ENCODE results near the gene TP63.

Gene TP63

DNA sequence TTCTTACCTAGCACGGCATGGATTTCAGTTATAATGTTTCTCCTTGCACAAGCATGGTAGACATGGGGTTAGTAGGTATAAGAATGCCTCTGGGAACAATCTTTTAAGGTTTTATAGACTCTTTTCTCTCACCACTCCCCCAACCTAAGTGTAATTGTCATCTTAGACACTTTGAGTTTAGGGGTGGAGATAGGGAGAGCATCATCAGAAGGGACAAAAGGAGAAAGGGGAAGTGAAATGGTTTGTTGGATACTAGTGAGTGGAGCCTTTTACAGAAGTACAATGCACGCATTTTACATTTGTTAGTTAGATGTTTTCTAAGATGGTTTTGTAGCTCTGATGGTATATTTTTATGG is 189.2 kb downstream of the TP63 start:
- DNase-seq (ENCODE audit: low read depth) = no peak

DNA sequence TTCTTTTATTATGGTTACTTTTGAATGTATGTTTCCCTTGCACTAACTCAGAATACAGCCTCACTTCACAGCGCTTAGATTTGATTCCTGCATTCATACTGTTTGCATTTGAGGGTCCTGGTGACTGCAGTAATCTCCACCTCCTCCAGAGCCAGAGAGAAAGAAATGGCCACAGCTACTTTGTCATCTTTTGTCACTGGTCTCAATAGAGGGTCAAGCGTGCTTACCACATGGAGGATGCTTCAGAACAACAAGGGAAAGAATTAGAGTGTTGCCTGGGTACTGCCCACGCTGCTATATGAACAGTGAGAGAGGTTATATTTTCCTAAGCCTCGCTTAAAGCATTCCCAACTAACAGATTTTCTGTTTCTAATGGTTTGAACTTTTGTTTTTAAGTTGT is 190.1 kb downstream of the TP63 start:
- no peak for DNase-seq (ENCODE audit: low read depth)

DNA sequence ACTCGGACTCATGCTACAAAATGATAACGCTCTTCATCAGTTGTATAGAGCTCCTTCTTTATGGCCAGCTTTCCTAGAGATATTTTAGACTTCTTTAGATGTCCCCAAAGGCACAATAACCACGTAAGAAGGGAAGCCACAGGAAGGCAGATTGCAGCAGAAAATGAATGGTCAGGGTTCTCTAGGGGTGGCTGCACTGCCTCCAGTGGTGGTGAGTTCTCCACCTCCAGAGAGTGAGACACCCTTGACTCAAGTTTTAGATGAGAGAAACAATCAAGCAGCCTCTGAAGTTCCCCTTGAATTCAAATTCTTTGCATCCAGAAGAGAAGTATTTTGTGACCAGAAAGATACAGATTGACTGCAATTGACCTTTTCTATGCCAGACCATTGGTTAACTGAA is 191.5 kb downstream of the TP63 start:
- DNase-seq (ENCODE audit: low read depth) = no peak

DNA sequence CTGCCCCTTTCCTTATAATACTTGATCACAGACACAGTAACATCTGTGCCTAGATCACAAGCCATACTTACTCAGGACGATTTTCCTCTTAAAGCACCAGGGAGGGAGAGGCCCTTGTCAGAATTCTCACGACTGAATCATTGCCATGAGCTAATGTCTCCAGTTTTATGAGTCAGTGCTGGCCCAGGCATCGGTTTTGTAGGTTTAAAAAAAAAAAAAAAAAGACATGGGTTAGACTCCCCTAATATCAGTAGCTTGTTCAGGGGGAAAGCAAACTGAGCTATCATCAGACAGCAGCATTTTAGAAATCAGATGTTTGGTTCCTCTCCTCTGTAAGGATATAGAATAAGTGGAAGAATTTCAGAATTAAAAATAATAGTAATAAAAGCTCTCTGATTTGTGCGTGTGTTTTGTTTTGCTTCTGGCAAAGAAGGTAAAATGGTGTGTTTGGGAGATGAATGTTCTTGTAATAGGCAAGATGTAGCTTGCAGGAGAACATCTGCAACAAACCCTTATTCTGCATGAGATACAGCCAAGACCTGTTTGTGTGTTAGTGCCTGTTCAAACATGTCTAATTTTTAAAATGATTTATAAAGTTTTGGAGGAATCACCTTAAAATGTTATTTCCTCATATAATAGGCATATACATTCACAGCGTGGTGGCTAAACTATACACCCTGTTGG is 193.6 kb downstream of the TP63 start:
- no peak for DNase-seq (ENCODE audit: low read depth)

DNA sequence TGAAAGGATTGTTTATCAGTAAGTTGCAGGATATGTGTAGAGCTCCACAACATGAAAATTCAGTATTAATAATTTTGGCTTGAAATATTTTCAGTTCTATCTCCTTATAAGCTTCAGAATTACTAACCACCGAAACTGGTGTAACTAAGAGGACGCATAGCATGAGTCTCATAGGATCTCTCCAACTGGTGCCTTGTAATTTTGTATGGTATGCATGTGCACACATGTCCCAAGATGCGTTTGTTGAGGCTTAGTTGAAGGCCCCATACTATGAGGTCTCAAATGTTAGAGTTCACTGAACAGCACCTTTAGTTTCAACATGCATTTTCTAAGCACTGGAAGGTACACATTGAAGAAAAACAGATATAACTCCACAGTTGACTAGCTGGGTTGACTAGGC is 195.4 kb downstream of the TP63 start:
- DNase-seq (ENCODE audit: low read depth) = no peak

DNA sequence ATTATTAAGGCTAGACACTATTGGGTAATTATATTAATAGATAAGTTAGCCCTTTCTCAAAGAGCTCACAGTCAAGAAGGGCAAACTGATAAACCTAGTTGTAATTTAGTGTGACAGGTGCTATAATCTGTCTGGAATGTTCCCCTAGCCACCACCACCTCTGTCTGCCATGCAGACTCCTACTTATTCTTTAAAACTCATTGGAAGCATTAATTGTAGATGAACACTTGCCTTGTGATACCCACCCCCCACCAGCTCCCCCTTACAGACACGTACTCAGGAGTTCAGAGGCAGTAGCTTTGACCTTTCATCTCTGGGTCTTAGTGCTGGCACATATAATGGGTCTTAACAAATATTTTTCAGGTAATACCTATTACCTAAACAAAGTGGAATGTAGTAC is 195.9 kb downstream of the TP63 start:
- no peak for DNase-seq (ENCODE audit: low read depth)

DNA sequence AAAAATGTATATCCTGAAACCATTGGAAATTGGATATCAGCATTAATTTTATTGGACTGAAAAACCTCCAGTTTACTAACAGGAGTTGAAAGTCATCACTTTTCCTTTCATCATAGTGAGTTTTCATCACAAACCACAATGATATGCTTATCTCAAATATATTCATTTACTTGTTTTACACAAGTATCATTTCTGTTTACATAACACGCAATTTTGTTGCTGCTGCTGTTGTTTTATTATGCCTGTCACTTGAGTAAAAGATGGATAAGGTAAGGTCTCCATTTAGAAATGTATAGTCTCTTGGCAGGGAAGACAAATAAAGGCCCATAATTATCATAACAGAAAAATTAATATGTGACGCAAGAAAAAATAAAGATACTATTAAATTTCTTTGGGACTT is 199.2 kb downstream of the TP63 start:
- no peak for DNase-seq (ENCODE audit: low read depth)

DNA sequence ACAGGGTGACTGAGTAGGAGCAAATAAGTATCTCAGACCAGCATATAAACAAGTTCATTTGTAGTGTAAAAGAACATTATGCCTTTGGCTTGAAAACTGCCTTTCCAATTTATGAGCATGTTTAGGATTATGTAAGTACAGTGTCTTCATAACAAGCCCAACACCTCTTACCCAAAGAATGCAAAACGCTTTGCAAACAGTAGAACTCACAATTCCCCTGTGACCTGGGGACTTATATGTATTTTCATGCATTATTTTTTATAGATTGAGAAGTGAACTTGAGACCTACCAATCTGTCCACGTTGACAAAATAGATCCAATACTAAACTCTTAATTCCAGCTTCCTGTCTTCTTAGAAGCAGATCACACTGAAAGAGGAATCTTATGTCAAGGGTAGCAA is 202.1 kb downstream of the TP63 start:
- DNase-seq (ENCODE audit: low read depth) = no peak

DNA sequence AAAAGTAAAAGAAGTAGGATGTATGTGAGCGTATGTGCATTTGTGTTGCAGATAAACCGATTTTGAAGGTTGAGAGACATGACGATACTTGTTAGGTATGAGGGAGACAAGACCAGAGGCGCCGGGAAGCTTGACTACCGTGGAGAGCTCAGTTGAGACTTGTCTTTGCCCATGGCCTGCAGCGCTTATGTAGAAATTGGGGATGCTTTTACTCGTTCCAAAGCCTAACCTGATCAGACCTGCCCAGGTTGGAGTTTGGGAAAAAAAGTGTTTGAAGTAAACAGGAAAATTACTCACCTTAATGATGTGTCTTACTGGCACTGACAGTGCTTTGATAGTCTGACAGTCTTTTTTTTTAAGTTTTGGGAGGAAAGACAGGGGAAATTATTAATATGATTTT is 202.8 kb downstream of the TP63 start:
- DNase-seq (ENCODE audit: low read depth) = no peak

DNA sequence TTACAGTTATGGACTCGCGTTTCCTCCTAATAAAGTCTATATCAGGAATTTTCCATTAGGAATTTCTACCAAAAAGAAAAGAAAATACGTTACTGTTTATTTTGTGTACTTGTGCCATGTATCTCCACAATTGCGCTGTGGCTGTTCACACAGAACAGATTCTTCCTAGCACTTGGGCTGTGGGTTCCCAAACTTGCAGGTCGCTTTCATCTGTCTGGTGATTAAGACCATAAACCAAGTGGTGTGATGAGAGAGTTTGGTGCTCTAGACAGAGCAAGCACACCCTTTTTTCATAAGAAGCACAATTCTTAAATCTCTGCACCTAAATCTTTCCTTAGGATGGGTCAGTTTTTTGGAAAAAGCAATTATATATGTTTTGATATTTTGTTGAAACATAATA is 203.3 kb downstream of the TP63 start:
- no peak for DNase-seq (ENCODE audit: low read depth)

DNA sequence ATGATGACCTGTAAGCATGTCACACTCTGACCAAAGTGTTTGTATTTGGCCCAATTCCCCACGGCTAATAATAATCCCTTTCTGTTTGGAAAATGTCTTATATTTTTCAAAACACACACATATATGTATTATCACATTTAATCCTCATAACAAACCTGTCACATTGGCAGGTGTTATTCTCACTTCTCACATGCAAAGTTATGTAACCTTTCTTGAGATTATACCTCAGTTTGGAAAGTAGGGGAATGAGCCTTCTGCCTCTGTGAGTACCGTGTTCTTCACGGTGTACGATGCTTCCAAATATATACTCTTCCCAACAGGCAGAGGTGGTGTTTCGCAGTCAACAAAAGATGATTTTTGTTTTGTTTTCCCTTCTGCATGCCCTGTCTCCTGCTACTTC is 205.6 kb downstream of the TP63 start:
- DNase-seq (ENCODE audit: low read depth) = no peak

DNA sequence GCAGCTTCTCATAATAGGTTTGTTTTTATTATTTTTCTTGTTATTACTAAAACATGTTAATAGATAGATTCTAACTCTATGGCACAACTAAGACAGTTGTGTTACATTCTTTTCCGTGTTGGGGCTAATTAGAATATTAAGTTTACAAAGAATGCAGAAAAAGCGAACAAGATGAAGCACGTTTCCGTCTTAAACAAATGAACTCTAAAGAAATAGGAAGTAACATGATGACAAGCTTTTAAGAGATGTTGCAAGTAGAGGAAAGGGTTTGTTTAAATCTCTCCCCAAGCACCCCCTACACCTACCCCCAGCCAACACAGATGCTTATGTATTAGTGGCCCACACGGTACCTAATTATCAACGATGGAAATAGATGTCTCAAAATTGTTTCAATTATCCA is 207.1 kb downstream of the TP63 start:
- DNase-seq (ENCODE audit: low read depth) = no peak

DNA sequence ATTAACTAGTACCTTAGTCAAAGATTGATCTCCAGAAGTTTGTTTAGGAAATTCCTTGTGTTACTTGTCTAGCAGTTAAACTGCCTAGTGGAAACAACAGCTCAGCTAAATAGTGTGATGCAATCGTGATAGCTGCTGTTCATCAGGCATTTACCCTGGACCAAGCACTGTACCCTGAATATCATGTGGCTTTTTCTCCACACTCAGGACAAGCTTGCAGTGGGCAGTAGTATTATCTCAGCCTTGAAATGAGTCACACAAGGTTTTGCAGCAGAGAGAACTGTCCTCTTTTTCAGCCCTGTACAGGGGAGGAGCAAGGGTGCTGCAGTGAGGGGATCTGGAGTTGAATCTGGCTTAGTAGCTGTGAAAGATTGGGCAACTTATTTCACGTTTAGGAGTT is 208.4 kb downstream of the TP63 start:
- DNase-seq (ENCODE audit: low read depth) = no peak

DNA sequence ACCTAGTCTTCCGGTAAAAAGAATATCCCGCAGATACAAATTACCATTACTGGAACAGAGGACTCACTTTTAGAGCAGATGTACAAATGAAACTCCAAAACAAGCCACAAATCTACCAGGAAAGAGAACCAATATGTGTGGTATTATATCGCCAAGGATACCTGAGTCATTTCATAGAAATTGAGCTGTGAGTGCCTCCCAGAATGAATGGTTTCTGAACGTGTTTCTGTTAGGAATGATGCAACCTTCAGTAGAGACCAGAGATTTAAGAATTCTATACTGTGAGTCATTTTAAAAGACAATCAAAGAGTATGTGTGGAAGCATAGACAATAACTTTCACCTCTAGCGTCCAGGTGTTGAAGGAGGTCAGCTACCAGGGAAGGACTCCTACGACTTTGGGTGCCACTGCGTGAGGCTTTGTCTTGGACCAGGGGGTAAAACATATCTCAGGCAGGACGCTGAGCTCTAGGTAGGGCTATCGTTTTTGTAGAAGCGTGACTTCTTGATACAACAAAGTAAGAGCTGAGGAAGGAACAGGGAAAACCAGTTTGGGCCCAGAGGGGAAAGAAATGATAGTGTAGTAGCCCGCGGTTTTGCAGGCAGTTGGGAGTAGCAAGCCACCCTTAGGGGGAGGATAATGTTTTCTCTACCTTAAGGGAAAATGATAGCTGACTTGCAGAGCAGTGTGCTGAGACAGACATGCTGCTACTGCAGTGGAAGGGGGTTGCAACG is 210.4 kb downstream of the TP63 start:
- DNase-seq (ENCODE audit: low read depth) = no peak

DNA sequence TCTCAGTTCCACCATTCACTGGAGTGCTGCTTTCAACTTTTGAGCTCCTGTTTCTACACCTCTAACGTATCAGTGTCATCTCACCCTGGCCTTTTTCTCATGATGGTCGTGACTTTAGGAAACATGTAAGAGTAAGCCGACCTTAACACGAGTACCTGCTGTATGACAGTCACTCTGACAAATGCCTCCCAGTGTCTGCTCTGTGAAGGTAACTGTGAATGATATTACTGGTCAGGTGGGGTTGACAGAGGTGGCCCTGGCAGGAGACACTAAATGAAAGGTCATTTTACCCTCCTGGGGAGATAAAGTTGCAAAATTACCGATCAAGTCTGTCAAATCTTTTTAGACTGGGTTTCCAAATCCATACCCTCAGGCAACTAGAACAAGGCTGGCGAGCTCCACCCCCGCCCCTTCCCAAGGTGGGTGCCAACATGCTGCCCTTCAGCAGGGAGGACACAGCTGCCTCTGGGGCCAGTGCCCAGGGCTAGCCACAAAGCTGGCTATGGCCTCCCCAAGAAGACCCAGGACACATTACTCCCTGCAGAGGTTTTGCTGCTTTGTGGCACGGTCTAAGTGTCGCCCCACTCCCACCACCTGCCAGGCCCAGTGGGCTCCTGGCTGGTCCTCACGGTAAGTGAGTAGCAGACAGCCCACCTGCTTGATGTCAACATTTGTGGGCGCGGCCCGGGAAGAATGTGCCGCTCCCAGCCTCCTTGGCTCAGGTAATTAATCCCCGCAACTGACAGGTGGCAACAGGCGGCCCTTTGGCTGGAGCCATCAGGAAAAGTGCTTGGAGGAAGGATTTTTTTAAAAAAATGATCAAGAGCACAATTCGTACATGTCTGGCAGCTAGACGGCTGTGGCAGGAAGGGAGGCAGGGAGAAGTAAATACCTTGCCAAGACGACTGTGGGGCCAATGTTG is 211.8 kb downstream of the TP63 start:
- DNase-seq (ENCODE audit: low read depth) = no peak

DNA sequence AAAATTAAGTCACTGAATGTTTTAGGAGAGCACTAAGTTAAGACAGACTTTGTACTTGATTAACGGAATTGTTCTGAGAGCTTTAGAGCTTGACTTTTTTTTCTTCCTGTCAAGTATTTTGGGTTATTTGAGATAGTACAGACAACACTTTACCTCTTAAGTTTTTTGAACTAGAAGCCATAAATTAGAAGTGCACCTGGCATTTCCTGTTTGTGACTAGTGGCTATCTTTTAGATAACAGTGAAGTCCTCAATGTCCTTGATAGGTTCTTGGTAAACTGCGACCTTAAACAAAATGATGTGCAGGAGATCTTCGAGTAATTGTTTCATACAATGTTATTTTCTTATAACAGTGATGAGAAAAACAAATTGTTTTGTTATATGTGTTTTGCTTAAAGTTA is 213.9 kb downstream of the TP63 start:
- DNase-seq (ENCODE audit: low read depth) = no peak

DNA sequence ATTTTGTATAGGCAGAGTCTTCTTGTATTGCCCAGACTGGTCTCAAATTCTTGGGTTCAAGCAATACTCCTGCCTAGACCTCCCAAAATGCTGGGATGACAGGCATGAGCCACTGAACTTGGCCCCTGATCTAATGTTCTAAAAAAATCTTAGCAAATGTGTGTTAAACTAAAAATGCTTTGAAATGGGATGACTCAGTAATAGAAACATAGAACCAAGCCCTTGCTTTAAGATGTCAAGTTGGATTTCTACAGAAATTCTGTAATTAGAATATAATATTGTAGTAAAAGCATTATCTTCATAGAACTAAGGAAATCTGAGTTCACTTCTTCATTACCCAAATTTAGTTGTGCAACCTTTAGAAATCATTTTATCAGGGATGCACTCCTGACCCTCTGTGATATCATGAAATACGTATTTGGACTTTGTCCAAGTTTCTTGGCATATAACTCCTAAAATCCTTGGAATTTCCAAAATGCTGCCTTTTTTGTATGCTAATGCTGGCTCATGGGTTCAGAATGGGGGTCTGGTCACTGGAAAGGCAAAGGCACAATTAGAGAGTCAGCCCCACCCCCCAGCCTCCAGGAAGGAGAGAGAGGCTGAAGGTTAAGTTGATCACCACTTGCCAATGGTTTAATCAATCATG is 217.3 kb downstream of the TP63 start:
- DNase-seq (ENCODE audit: low read depth) = no peak

DNA sequence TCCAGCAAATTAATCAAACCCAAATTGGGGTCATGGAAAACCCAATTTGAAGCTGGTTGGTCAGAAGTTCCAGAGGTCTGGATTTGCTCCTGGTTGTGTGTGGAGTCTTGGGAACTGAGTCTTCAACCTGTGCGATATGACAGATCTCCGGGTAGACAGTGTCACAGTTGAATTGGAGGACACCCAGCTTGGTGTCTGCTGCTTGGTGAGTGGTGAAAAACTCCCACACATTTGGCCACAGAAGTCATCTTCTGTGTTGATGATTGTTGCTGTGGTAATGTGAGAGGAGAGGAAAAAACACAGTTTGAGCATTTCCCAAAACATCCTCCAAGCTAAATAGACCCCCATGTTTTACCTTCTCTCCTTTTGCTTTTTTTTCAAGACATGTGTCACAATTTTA is 218.1 kb downstream of the TP63 start:
- no peak for DNase-seq (ENCODE audit: low read depth)

DNA sequence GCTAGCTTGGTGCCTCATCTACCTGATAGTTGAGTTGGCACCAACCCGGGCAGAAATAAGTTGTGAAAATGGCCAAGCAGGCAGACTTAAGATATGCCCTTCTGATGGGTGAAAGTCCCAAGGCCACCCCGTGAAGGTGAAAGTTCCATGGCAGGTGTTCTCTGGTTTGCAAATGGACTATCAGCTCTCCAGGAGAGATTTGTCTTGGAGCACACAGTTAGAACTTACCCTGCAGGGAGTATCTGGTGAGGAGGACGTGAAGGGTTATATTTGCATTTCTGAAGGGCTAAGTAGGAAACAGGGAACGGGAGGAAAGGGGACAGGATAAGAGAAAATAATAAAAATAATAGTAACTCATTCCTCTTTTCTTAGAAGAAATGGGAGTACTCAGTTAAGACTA is 220.5 kb downstream of the TP63 start:
- no peak for DNase-seq (ENCODE audit: low read depth)

DNA sequence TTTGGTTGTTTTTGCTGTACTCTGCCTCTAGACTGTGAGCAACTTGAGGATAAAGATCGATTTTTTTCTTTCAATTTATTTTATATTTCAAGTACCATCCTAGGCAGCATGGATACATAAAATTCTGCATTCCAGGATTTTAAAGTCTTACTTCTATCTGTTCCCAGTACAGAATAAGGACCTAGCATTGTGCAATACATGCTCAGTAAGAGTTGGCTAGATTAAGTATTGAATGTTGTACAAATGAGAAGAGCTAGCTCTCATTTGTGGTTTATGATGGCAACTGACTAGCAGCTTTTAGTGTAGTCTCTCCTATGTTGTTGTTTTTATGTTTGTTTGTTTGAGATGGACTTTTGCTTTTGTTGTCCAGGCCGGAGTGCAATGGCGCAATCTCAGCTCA is 222.7 kb downstream of the TP63 start:
- no peak for DNase-seq (ENCODE audit: low read depth)

DNA sequence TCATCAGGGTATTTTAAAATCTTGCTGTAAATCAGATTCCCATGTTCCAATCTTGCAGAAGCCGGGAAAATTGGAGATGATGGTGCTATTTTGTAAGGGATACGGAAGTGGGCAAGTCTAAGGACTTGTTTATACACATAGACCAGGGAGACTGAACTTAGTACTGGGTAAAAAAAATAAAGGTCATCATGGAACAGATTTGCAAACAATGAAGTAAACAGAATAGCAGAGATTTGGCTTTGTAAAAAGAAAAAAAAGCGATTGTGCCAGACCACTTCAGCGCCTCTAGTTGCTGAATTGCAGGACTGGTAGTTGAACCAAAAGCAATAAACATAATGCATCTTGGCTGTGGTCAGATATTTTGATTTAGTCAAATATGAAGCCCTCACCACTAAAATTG is 229.1 kb downstream of the TP63 start:
- no peak for DNase-seq (ENCODE audit: low read depth)

DNA sequence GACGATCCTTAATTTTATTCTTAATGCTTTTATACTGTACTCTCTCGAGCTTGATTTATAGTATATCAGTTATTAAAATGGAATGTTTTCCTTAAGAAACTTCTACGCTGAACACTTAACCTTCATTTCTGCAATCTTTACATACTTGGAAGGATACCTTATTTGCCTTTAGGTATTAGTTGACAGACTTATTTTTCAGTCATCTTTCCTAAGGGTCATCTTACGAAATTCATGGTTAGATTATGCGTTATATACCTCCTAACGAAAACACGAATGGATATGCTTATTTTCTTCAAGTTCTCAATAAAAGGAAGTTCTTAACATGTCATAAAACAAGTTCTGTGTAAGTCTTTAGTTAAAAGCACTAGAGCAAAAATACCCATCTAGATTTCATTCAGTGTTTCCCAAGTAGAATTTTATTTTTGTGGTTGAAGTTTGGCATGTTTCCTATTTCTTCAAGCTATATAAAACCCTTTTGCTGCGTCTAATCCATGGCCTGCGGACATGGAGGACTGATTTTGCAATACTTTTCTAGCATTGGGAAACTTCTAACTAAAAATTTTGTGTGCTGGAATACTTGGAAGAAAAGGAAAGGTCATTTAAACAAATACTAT is 231.3 kb downstream of the TP63 start:
- no peak for DNase-seq (ENCODE audit: low read depth)
